ENCODE results near the gene BUD23. TPM values are rescaled to one million over a fixed set of nuclear protein-coding genes. Genes with fewer than 3 reads are reported as not detected.

The BUD23 gene
- total RNA-seq, 1 experiment from 2014 or later, result 78.1 TPM

DNA sequence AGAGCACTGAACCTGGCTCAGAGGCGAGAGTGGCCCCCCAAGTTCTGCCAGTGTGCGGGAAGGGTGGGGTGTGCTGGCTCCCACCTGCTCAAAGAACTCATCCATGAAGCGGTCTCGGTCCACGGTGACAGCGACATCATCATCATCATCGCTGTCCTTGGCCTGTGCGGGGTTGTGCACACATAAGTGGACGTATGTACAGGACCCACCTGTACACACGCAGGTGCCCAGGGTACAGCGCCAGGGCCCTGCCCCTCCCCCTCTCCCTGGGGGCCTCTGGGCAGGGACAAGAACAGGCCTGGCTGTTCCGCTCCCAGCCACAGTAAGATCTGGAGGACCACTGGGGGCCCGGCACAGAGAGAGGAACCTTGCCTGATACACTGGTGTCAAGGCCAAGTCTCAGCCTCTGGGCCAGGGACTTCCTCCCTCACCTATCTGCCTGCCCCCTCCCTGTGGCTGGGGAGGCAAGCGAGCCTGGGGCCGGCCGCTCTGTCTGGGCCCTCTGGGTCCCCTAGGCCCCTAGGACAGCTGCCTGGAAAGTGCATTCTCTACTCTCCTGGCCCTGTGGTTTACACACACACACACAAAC lies 25.7 kb downstream of the BUD23 start:
- no peak overlapping the region; a peak in 1 of 7 replicates for H3K27ac Mint-ChIP-seq
- Histone ChIP-seq H2BK5ac (ENCODE audit: insufficient read length, low read length) (no peak overlapping the region), H3K27ac (ENCODE audit: insufficient read length, low read depth, low read length) (no peak overlapping the region), H2BK12ac (ENCODE audit: insufficient read length, low read depth, low read length) (no peak overlapping the region), H4K8ac (replicated peaks; ENCODE audit: insufficient read length, low read depth, low read length) (no peak overlapping the region), H2AFZ (ENCODE audit: low read length) (no peak overlapping the region), H3K79me1 (ENCODE audit: insufficient read depth, low read depth, low read length, poor library complexity, severe bottlenecking) (no peaks in the 10 kb centered on the region), H3K4me1 (ENCODE audit: insufficient read depth, low read length) (no peaks in the 10 kb centered on the region), H3K9me3 (ENCODE audit: control insufficient read depth, low read depth, low read length) (no peaks in the 10 kb centered on the region), H2BK120ac (ENCODE audit: low read depth, low read length, poor library complexity, severe bottlenecking) (no peak overlapping the region), H2AK5ac (ENCODE audit: insufficient read length, low read length) (no peak overlapping the region), H3K79me2 (ENCODE audit: insufficient read depth, low read length) (no peaks in the 10 kb centered on the region), H3T11ph (ENCODE audit: low read length) (no peak overlapping the region), H3K9ac (ENCODE audit: extremely low read depth, insufficient read length, low read length) (no peak overlapping the region), H4K20me1 (ENCODE audit: control insufficient read depth, insufficient read depth, insufficient read length) (no peaks in the 10 kb centered on the region), H2BK15ac (ENCODE audit: low read depth, low read length) (no peak overlapping the region), H3K27me3 (ENCODE audit: insufficient read depth, low read length) (no peaks in the 10 kb centered on the region), H3K18ac (ENCODE audit: insufficient read length, low read depth, low read length) (no peak overlapping the region), H3K23me2 (ENCODE audit: insufficient read length, low read depth, low read length, poor library complexity, severe bottlenecking) (peaks cover 2% of the 10 kb centered on the region), H3K14ac (ENCODE audit: insufficient read depth, low read length) (no peak overlapping the region), H3K4ac (ENCODE audit: low read depth, low read length) (no peak overlapping the region), H4K91ac (ENCODE audit: insufficient read length, low read depth, low read length) (no peak overlapping the region), H2BK20ac (ENCODE audit: low read depth, low read length, poor library complexity, severe bottlenecking) (no peak overlapping the region), H3K4me2 (ENCODE audit: insufficient read depth, insufficient read length, low read length) (no peak overlapping the region), H4K5ac (ENCODE audit: insufficient read length, low read depth, low read length) (no peak overlapping the region), H3K23ac (ENCODE audit: insufficient read length, low read depth, low read length) (no peak overlapping the region), H3K56ac (ENCODE audit: insufficient read length, low read depth, low read length) (no peak overlapping the region)
- TF ChIP-seq, protein P1, sequence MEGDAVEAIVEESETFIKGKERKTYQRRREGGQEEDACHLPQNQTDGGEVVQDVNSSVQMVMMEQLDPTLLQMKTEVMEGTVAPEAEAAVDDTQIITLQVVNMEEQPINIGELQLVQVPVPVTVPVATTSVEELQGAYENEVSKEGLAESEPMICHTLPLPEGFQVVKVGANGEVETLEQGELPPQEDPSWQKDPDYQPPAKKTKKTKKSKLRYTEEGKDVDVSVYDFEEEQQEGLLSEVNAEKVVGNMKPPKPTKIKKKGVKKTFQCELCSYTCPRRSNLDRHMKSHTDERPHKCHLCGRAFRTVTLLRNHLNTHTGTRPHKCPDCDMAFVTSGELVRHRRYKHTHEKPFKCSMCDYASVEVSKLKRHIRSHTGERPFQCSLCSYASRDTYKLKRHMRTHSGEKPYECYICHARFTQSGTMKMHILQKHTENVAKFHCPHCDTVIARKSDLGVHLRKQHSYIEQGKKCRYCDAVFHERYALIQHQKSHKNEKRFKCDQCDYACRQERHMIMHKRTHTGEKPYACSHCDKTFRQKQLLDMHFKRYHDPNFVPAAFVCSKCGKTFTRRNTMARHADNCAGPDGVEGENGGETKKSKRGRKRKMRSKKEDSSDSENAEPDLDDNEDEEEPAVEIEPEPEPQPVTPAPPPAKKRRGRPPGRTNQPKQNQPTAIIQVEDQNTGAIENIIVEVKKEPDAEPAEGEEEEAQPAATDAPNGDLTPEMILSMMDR (conservative IDR thresholded peaks at IDR 0.05), result no peak
- H3K36me3 Mint-ChIP-seq (ENCODE audit: insufficient read depth in 1 of 3, low read depth in 3 of 3), result no peaks in the 10 kb centered on the region
- WGBS (ENCODE audit: extremely low coverage, insufficient read length, low lambda C conversion rate), result no CpG with 5 or more reads among the region's 16 CpGs
- no peaks in the 10 kb centered on the region for H3K9me3 Mint-ChIP-seq
- H3K27me3 Mint-ChIP-seq (ENCODE audit: low read depth), result peaks cover 4% of the 10 kb centered on the region; the same call in 1 of the 2 replicates
- peaks cover 3 to 22% of the 10 kb centered on the region in 2 experiments; a peak in 3 of 4 replicates for H3K4me1 Mint-ChIP-seq
- no peak overlapping the region for H3K4me3 Mint-ChIP-seq
- DNase-seq, result no peak
